ENCODE results near the gene TYROBP. TPM values are rescaled to one million over a fixed set of nuclear protein-coding genes. Genes with fewer than 3 reads are reported as not detected.

The TYROBP gene
- not detected in 2 replicates for total RNA-seq

DNA sequence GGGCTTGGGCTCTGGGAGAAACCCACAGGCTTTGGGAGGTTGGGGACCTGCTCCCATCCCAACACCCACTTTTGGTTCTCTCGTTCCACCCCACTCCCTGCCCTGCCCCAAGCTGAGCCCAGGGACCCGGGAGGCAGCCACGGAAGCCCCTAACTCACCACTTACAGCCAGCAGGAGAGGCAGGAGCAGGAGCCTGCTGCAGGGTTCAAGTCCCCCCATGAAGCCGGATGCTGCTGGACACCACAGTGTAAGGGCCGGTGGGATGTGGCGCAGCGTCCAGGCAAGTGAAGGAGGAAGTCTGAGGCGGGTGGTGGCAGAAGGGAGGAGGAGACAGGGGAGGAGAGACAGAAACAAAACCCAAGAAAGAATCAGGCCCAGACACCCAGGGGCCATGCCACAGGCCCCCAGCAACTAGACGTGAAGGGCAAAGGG is at the start of gene TYROBP:
Gene TYROBP (minus strand): TSS at position 286 of the 432 bp plus-strand sequence. CDS start 67 bp downstream, at position 219.

DNA sequence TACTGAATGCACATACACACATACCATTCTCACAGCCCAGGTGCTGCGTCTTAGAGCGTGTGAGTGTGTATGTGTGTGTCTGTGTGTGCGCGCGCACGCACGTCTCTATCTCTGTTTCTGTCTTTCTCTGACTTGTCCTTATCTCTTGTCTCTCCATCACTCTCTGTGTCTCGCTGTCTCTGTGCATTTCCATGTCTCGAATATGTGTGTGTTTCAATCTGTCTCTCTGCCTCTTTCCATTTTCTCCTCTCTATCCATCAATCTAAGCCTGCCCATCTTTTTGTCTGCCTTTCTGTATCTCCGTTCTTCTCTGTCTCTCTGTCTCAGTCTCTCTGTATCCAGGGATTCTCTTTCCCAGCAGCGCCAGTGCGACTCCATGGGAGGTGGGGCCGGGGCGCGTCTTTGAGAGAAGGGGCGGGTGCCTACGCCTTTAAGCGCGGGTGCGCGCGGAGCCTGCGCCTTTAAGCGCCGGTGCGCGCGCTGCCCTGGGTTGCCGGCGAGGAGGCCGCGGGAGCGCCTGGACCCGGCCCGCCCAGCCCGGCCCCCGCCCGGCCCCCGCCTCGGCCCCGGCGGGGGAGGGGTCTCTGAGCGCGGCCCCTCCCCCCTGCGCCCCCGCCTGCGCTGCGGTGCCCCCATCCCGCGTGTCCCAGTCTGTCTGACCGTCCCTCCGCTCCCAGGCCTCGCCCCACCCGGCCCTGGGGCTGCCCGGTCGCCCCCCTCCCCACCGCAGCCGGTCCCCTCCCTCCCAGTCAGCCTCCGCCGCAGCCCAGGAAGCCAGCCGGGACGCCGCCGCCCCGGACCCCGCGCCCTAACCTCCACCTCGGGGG is 28.0 kb upstream of the TYROBP start, which contains the start of gene LRFN3:
Gene LRFN3 (plus strand): TSS at position 464 of the 827 bp plus-strand sequence. CDS start 3,052 bp downstream, outside the sequence.

DNA sequence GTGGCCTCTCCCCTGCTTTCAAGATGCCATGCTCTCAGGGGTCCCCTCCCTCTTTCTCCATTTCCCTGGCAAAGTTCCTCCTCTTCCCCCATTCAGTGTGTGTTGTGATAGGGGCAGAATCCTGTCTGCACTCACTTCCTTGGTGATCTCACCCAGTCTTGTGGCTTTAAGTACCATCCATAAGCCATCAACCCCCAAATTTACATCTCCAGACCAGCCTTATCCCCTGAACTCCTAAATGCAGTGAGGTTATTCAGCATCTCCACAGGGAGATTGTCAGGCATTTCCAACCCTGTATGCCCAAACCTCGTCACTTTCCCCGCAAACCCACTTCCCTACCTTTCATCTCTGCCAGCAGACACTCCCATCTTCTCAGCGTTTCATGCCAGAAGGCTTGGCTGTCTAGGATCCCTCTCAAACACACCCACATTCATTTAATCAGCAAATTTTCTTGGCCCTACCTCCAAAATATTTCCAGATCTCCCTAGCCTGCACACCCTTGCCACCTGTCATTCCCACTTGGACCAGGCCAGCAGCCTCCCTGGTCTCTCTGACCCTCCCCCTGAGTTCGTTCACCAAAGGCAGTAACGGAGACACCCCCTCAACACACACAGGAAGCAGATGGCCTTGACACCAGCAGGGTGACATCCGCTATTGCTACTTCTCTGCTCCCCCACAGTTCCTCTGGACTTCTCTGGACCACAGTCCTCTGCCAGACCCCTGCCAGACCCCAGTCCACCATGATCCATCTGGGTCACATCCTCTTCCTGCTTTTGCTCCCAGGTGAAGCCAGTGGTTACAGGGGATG is 6.0 kb downstream of the TYROBP start, which contains the start of gene HCST:
Gene HCST (plus strand): TSS at position 676 of the 808 bp plus-strand sequence. CDS start 65 bp downstream, at position 741.

DNA sequence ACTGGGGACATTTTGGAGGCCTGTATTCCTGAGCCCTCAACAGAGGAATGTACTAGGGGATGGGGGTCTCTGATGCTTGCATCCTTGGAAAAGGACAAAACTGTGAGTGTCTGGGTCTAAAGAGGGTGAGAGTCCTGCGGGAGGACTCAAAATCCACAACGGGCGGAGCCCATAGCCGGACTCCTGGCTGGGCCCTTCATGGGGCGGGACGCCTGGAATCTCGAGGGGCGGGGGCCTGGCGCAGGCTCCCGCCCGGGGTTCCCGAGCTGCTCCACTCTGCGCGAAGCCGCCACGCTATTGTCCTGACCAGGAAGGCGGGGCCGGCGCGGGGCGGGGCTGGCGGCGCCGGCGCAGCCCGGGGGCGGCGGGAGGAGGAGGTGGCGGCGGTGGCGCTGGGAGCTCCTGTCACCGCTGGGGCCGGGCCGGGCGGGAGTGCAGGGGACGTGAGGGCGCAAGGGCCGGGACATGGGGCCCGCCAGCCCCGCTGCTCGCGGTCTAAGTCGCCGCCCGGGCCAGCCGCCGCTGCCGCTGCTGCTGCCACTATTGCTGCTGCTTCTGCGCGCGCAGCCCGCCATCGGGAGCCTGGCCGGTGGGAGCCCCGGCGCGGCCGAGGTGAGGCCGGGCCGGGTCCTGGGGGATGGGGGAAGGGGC is 39.8 kb downstream of the TYROBP start, which contains the start of gene APLP1:
Gene APLP1 (plus strand): TSS at position 403 of the 651 bp plus-strand sequence. CDS start 63 bp downstream, at position 466.

DNA sequence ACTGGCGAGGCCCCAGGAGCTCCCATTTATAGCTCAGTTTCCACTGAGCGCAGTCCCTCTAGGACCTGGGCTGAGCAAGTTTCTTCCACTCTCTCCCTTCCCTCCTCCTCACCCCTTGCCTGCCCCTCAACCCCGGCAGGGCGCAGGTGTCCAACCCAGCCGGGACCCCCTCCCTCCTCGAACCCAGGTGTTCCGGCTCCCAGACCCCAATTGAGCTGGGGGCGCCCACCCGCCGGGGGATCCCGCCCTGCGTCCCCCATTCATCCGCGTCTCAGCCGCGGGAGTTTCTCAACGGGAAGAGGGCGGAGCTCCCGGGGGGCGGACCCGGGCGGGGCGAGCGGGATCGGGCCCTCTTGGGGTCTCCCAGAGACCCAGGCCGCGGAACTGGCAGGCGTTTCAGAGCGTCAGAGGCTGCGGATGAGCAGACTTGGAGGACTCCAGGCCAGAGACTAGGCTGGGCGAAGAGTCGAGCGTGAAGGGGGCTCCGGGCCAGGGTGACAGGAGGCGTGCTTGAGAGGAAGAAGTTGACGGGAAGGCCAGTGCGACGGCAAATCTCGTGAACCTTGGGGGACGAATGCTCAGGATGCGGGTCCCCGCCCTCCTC is 51.4 kb downstream of the TYROBP start, which contains the start of gene KIRREL2:
Gene KIRREL2 (plus strand): TSS at position 366 of the 604 bp plus-strand sequence. CDS start 209 bp downstream, at position 575.

Other genes with a start within 250 kb of the TYROBP start
- gene UPK1A, start 241.8 kb downstream of the TYROBP start, total RNA-seq = not detected in 2 replicates
- gene ZBTB32, start 203.7 kb downstream of the TYROBP start, total RNA-seq = not detected in 2 replicates
- gene KMT2B, start 190.3 kb downstream of the TYROBP start, total RNA-seq = 7.5 TPM in 2 replicates
- gene IGFLR1, start 165.8 kb downstream of the TYROBP start, total RNA-seq = 0.62 and 0.66 TPM in 2 replicates
- gene U2AF1L4, start 162.9 kb downstream of the TYROBP start, total RNA-seq = 6.1 and 8.9 TPM in 2 replicates
- 8.6 and 12.1 TPM in 2 replicates for gene PSENEN, start 162.6 kb downstream of the TYROBP start, total RNA-seq
- 12.2 and 16.5 TPM in 2 replicates for gene LIN37, start 159.7 kb downstream of the TYROBP start, total RNA-seq
- gene HSPB6, start 151.3 kb downstream of the TYROBP start, total RNA-seq = 49.6 and 161 TPM in 2 replicates
- 6.1 and 7.9 TPM in 2 replicates for gene PROSER3, start 150.1 kb downstream of the TYROBP start, total RNA-seq
- 6.2 and 11.7 TPM in 2 replicates for gene ARHGAP33, start 132.7 kb downstream of the TYROBP start, total RNA-seq
- gene PRODH2, start 95.5 kb downstream of the TYROBP start, total RNA-seq = not detected in 2 replicates
- gene NPHS1, start 55.8 kb downstream of the TYROBP start, total RNA-seq = under 0.01 TPM in 1 of 2 replicates, not detected in the other
- gene KIRREL2, start 51.4 kb downstream of the TYROBP start, total RNA-seq = not detected in 2 replicates
- 3.5 and 6.7 TPM in 2 replicates for gene APLP1, start 39.7 kb downstream of the TYROBP start, total RNA-seq
- 5.6 and 9.9 TPM in 2 replicates for gene NFKBID, start 7.8 kb downstream of the TYROBP start, total RNA-seq
- gene HCST, start 5.8 kb downstream of the TYROBP start, total RNA-seq = 0.22 and 1.5 TPM in 2 replicates
- 1.7 and 2.4 TPM in 2 replicates for gene LRFN3, start 28.1 kb upstream of the TYROBP start, total RNA-seq
- 9.6 and 11.1 TPM in 2 replicates for gene SDHAF1, start 86.9 kb upstream of the TYROBP start, total RNA-seq
- gene SYNE4, start 100.5 kb upstream of the TYROBP start, total RNA-seq = 0.25 TPM in 1 of 2 replicates, not detected in the other
- gene ALKBH6, start 105.9 kb upstream of the TYROBP start, total RNA-seq = 15.9 and 20.0 TPM in 2 replicates
- gene CLIP3, start 124.6 kb upstream of the TYROBP start, total RNA-seq = 5.4 and 12.6 TPM in 2 replicates
- gene THAP8, start 146.0 kb upstream of the TYROBP start, total RNA-seq = 2.4 and 3.9 TPM in 2 replicates
- gene WDR62, start 146.6 kb upstream of the TYROBP start, total RNA-seq = 6.1 and 16.3 TPM in 2 replicates
- not detected in 2 replicates for gene OVOL3, start 202.8 kb upstream of the TYROBP start, total RNA-seq
- gene POLR2I, start 206.6 kb upstream of the TYROBP start, total RNA-seq = 43.2 TPM in 2 replicates
- 240 and 342 TPM in 2 replicates for gene TBCB, start 207.2 kb upstream of the TYROBP start, total RNA-seq
- gene CAPNS1, start 231.8 kb upstream of the TYROBP start, total RNA-seq = 225 and 290 TPM in 2 replicates
- 4.5 and 12.9 TPM in 2 replicates for gene COX7A1, start 244.2 kb upstream of the TYROBP start, total RNA-seq